Astrocyte of the spinal cord (primary cell): ENCODE measurements around the gene NKD2.

ENCODE experiments used
- DNase-seq: peaks from one replicate; pipeline ENCODE4 v3.0.0; 2011; ENCODE audit warnings: low read depth, low spot score
- H3K4me3 ChIP-seq: 2 replicates; pipeline ENCODE4 v1.5.1; 2011; ENCODE audit warnings: low read depth, mild to moderate bottlenecking, low read length, moderate library complexity
- CTCF ChIP-seq: IDR thresholded peaks from 2 replicates; pipeline ENCODE4 v1.5.1; 2012; ENCODE audit warnings: low read depth, mild to moderate bottlenecking, low read length, inconsistent platforms
- in situ Hi-C: cut with HindIII; loops from 2 replicates; pipeline ENCODE4 v1.10.0; 2017; ENCODE audit warnings: low sequenced_read_pairs

The NKD2 gene

GRCh38 chr5:1031306-1031959, 22.8 kb downstream of the NKD2 start:
- in situ Hi-C loops = no loop called here

GRCh38 chr5:1032011-1032410, 23.4 kb downstream of the NKD2 start:
- H3K4me3 ChIP-seq = no peak overlapping the region
- no peak for TF ChIP-seq CTCF
- in situ Hi-C loops = no loop called here
- DNase-seq = no peak

More at GRCh38 chr5:1031306-1031959, 22.8 kb downstream of the NKD2 start:
- no peak overlapping the region for H3K4me3 ChIP-seq
- TF ChIP-seq CTCF = no peak
- DNase-seq = no peak

- no peak for DNase-seq
- in situ Hi-C loops = no loop called here
- H3K4me3 ChIP-seq = no peak overlapping the region
- TF ChIP-seq CTCF = no peak
Observed at GRCh38 chr5:1032551-1033027, 24.0 kb downstream of the NKD2 start.

- in situ Hi-C loops = no loop called here
- TF ChIP-seq CTCF = no peak
- no peak for DNase-seq
- no peak overlapping the region for H3K4me3 ChIP-seq
Observed at GRCh38 chr5:1033178-1033577, 24.6 kb downstream of the NKD2 start.

DNA sequence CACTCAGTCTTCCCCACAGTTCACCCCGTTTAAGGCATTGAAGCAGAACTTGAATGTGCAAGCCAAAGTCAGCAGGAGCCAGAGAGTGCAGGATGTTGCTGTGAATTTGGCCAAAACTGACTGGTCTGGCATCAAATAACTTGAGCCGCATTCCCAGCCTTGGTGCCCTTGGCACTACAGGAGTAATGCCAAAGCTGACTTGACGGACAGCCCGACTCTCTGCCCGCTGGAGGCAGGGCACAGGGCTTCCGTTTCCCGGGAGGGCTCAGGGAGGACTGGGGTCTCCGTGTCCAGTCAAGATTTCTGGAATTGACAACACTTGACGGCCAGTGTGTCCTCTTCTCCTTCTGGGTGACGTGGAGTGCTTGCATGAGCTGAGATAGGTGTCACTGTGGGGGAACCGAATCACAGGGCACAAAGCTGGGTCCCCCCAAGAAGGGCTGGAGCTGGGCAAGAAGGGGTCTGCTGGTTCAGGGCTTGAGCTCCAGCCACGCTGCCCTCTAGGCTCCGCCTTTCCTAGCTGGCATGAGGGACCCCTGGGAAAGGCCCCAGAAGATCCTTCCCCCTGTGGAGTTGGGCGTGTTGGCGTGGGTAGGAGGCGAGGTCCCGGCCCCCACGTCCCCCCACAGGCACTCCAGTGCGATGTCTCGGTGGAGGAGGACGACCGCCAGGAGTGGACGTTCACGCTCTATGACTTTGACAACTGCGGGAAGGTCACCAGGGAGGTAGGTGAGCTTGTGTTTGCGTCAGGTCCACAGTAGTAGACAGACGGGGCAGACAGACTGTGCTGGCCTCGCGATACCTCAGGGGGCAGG, 25.2 kb downstream of the NKD2 start:
- in situ Hi-C loops = no loop called here
- DNase-seq = no peak
- TF ChIP-seq CTCF = no peak

GRCh38 chr5:1034421-1034905, 25.9 kb downstream of the NKD2 start:
- no peak for TF ChIP-seq CTCF
- no peak overlapping the region for H3K4me3 ChIP-seq
- in situ Hi-C loops = no loop called here
- DNase-seq = no peak

More for the DNA sequence above, 25.2 kb downstream of the NKD2 start:
- H3K4me3 ChIP-seq = no peak overlapping the region
